GM18873 (cell line): ENCODE results near the gene RADIL.

Experiments
- ATAC-seq: cut with Tn5 transposase; IDR thresholded peaks from one replicate; pipeline ENCODE4 v1.9.1; 2021; ENCODE audit warnings: mild to moderate bottlenecking, moderate library complexity, moderate number of reproducible peaks; ENCODE audit not compliant: unreplicated experiment, low FRiP score

The RADIL gene

GRCh38 chr7:4832711-4833110 is 50.8 kb downstream of the RADIL start:
- ATAC-seq = no peak

DNA sequence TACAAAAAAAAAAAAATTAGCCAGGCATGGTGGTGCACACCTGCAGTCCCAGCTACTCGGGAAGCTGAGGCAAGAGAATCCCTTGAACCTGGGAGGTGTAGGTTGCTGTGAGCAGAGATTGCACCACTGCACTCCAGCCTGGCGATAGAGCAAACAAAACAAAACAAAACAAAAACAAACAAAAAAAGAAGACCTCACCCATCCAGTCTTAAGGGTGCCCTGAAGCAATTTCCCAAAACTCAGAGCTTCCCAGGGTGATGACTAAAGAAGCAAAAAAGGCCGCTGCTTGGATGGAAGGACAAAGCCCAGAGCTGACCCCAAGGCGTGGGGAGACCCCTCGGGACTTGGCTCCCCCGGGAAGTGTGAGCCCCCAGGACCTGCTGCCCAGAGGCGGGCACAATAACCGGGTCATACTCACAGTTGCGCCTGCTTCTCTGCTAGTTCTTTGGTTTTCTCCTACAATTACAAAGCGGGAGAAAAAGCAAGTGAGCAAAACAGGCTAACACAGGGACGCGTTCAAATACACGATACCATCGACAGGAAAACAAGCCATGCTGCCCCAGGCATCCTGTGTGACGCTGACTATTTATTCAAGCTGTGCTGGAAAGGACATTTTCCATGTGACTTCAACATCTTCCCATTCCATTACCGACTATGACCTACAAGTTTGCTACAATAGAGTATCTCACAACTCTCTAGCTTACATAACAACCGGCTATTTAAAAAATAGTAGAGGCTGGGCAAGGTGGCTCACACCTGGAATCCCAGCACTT is 51.6 kb downstream of the RADIL start:
- ATAC-seq = no peak

DNA sequence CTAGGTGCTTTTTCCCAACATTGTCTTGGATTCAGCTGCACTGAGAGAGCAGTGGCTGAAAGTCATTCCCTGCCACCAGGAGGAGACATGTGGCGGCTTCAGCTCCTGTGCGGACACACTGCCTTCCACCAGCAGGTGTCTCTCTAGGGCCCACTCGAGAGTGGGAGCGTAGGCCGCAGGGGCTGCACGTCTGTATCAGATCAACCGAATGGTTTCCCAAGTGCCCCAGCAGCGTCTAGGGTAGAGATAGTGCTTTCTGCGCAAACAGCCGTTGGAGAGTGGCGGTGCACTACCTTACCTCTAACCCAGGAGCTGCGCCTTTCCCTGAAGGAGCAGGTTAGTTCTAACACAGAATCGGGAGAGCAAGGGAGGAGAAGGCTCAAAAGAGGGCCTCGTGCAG is 53.3 kb downstream of the RADIL start:
- no peak for ATAC-seq

DNA sequence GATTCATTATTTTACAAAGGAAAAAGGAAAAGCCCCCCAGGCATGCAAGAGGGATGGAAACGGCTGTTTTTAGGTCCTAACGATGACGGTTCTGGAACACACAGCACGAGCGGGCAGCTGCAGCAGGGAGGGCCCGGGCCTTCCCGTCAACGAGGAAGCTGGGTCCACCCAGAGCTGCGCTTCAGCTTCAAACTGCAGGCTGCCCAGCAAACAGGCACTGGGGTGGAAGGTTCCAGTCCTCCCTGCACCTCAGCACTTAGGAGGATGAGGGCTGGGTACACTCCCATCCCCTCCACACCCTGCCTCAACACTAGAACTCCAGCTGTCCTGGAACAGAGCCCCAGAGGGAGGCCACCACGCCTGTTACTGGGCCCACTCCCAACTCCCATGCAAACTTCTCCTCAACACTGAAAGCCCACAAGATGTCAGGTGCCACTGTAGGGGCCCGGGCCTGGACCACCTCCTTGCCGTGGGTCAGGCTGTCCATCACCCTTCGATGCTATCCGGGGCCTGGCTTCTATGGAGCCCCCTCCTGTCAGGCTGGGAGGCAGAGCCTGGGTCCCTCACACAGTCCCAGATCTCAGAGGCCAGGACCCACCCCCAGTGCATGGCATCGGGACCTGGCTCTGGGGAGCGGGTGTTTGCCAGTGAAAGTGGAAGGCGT is 54.7 kb downstream of the RADIL start:
- ATAC-seq = no peak

DNA sequence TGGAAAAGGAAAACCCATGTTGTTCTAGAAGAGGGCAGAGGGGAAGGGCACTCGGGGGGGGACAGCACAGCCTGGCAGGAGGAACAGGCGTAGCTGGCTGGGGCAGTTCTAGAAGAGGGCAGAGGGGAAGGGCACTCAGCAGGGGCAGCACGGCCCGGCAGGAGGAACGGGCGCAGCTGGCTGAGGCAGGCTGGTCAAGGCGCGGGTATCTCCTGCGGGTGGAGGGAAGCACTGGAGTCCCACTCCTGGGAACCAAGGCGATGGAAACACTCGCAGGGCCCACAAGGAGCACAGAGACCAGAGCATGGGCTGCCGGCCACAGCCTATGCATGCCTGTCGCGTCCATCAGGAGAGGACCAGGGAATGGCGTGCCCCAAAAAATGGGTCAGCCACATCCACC is 58.4 kb downstream of the RADIL start:
- ATAC-seq = no peak

GRCh38 chr7:4824120-4824775 is 59.3 kb downstream of the RADIL start:
- ATAC-seq = no peak

- ATAC-seq = no peak
Observed at GRCh38 chr7:4823441-4824119, 59.9 kb downstream of the RADIL start.

DNA sequence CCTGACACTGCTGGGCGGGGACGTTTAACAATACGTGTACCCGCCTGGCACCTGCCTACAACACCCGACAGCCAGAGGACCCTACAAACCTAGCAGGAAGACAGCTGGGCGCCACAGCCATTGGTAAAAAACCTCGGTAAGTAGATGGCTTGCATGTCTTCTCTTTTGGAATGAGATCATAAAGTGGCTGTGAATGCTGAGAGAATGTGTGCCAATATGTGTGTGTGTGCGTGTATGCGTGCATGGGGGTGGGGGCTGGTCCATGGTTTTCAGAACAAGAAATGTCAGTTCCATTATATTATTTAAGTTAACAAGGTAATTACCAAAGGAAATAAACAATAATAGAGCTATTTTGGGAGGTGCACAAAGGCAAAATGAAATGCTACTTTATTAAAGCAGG is 60.8 kb downstream of the RADIL start:
- no peak for ATAC-seq

- ATAC-seq = no peak
Observed at GRCh38 chr7:4820967-4821471, 62.5 kb downstream of the RADIL start.

GRCh38 chr7:4820405-4820966 is 63.0 kb downstream of the RADIL start:
- no peak for ATAC-seq

DNA sequence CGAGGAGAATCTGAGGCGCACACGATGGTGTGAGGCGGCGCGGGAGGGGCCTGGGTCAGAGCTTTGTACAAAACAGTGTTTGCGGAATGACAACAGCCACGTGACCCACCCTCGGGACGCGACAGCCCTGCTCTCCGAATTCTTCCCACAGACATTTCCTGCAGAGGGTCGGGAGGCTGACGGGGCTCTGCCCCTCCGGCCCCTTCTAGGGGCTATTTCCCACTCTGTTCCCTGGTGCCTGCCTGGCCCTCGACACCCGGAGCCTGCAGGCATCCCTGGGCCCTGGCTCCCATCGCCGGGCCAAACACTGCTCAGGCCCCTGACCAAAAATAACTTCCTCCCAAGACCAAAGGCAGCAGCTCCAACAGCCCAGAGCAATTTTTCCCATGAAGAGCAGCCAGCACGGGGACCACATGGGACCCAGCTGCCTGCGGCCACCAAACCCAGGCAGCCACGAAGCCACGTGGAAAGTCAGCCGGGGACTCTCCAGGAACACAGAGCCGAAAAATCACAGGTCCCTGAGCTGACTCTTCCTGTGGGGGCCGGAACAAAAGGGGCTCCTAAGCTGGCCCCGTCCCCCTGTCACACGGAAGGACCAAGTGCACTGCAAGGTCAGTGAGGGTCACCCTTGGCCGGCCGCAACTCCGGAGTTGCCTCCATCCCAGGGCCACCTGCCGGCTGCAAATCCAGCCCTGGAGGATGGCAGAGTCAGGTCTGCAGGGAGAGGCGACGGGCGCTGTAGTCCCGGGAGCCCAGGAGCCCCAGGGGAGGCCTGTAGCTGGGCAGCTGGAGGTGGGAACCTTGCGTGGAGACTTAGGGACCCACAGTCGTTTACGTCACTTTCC is 63.7 kb downstream of the RADIL start:
- no peak for ATAC-seq

- ATAC-seq = no peak
Observed at GRCh38 chr7:4818000-4818794, 65.3 kb downstream of the RADIL start.

GRCh38 chr7:4817178-4817901 is 66.2 kb downstream of the RADIL start:
- ATAC-seq = no peak

DNA sequence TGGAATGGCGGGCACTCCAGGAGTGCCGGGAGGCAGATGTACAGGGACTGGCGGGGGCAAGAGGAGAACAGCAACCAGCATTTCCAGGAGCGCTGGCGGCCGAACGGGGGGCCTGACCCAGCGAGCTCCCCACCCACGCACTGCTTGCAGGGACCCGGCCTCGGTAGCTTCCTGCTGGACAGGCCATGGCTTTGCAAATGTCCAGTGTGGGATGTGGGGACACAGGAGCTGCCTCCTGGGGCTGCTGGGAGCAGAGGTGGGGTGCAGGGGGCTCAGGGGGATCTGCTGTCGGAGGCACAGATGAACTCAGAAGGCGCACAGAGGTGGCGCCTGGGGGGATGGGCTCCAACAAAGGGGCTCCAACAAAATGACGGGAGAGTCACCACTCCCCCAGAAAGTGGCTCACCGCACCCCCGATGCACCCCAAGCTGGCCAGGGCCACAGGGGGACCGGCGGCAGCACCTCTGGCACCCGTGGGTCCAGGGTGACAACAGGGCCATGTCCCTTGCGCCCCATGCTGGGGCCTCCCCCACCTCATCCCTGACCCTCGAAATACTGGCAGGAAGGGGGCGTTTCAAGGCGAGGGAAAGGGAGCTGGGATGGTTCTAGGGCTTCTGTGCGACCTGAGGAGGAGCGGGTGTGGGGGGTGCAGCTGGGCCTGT is 67.0 kb downstream of the RADIL start:
- ATAC-seq = no peak

GRCh38 chr7:4815609-4816418 is 67.7 kb downstream of the RADIL start:
- ATAC-seq = no peak

DNA sequence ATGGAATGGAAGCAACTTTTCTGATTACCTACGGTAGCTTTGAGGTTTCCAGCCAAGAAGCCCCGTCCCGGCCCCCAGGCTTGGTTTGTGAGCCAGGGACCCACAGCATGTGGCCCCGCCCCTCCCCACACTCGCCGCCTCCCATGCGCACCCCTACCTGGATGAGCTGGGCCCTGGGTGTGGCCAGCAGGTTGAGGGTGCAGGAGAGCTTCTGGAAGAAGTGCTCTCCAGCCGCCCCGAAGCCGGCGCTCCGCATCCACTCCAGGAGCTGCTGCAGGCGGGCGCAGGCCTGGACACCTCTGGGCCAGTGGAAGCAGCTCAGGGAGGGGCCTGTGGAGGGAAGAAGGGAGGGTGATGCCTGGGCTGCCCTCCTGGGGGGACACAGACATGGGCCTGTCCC is 68.4 kb downstream of the RADIL start:
- ATAC-seq = no peak

DNA sequence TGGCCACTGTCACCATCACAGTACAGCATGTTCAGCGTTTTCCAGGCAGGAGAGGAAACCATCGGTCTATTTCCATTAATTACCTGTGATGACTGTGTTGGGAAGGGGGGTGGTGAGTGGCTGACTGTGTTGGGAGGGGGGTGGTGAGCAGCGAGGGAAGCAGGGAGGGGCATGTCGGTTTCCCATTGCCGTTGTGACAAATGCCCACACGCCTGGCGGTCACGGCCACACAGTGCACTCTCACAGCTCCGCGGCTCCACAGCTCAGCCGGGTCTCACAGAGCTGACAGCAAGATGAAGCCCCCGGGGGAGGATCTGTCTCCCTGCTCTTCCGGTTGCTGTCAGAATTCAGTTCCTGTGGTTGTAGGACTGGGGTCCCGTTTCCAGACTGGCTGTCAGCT is 69.1 kb downstream of the RADIL start:
- no peak for ATAC-seq
